Suprapubic skin (tissue), 4 donors: ENCODE results near the gene CEP170B. TPM values are rescaled to one million over a fixed set of nuclear protein-coding genes. Genes with fewer than 3 reads are reported as not detected.

ENCODE experiments used
- DNase-seq, 2 donors: peaks; one replicate each; pipeline ENCODE4 v3.0.0-alpha.2; 2019; ENCODE audit warnings: low spot score in 2 of 2
- H3K27ac ChIP-seq: fragments of 200-600 bp; sonication (generic); one replicate; pipeline ENCODE4 v1.5.1; 2019
- H3K27me3 ChIP-seq: fragments of 200-600 bp; sonication (generic); one replicate; pipeline ENCODE4 v1.5.1; 2019
- H3K36me3 ChIP-seq: fragments of 200-600 bp; sonication (generic); one replicate; pipeline ENCODE4 v1.5.1; 2019
- H3K4me1 ChIP-seq: fragments of 200-600 bp; sonication (generic); one replicate; pipeline ENCODE4 v1.5.1; 2019
- H3K4me3 ChIP-seq: fragments of 200-600 bp; sonication (generic); one replicate; pipeline ENCODE4 v1.5.1; 2019; ENCODE audit warnings: mild to moderate bottlenecking
- H3K9me3 ChIP-seq: fragments of 200-600 bp; sonication (generic); one replicate; pipeline ENCODE4 v1.5.1; 2019
- CTCF ChIP-seq, 2 donors: fragments of 200-600 bp in 1 of 2; fragments of 450-650 bp in 1 of 2; sonication (generic) in 1 of 2; IDR thresholded peaks; one replicate each; pipeline ENCODE4 v1.5.1; 2016 to 2019; ENCODE audit warnings: antibody characterized with exemption in 2 of 2, mild to moderate bottlenecking in 1 of 2, moderate library complexity in 1 of 2
- EP300 ChIP-seq: sonication (generic); formaldehyde crosslinking; IDR thresholded peaks from one replicate; pipeline ENCODE4 v1.6.1; 2017; ENCODE audit warnings: antibody characterized with exemption
- POLR2A ChIP-seq, 2 donors: fragments of 450-650 bp; IDR thresholded peaks; one replicate each; pipeline ENCODE4 v1.6.1; 2017; ENCODE audit warnings: antibody characterized with exemption in 2 of 2, mild to moderate bottlenecking in 2 of 2, moderate library complexity in 2 of 2
- POLR2AphosphoS5 ChIP-seq, 3 donors: sonication (generic); formaldehyde crosslinking; IDR thresholded peaks; one replicate each; pipeline ENCODE4 v1.6.1; 2017; ENCODE audit warnings: antibody characterized with exemption in 3 of 3
- WGBS: methylation state at CpG from one replicate; pipeline ENCODE4 v1.1.5; 2018; 5-methylcytosine and 5-hydroxymethylcytosine counted together
- total RNA-seq, 4 donors: library from RNA; depleted of rRNA; stranded (reverse); fragments of >200 nt; gene quantifications; one replicate each; pipeline ENCODE4 v1.1.0, GENCODE V29; 2016

CEP170B gene
- total RNA-seq, 4 donors from 2014 or later, result 53.3 to 70.1 (median 60.4) TPM

DNA sequence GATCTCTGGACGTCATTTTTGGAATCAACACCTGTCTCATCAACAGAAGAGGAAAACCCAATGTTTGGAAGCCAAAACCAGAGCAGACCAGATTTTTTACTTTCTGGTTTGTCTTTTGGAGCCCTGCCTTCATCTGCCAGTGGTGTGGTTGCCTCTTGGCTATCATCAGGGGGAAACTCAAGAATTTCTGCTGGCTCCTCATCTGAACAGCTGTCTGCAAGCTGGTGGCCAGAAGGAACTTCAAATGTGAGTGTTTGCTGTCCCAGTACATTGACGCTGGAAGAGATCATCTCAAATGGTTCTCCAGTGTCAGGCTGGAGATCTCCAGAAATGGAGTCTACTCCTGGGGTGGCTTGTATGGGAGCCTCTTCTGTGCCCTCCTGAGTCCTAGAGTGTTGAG is 73.4 kb downstream of the CEP170B start:
- Histone ChIP-seq H3K27ac (no peak overlapping the region), H3K27me3 (no peaks in the 10 kb centered on the region), H3K4me1 (peaks cover 14% of the 10 kb centered on the region), H3K4me3 (no peak overlapping the region), H3K9me3 (no peaks in the 10 kb centered on the region), H3K36me3 (peaks cover 53% of the 10 kb centered on the region)
- no peak for TF ChIP-seq POLR2A (IDR thresholded peaks at IDR 0.05)
- no peak for TF ChIP-seq POLR2AphosphoS5 (IDR thresholded peaks at IDR 0.05)
- no peak for TF ChIP-seq EP300
- TF ChIP-seq CTCF (IDR thresholded peaks at IDR 0.05), result no peak
- WGBS, result 49% methylated on average over 2 of the region's 2 CpGs
- no peak for DNase-seq

- no peaks in the 10 kb centered on the region for H3K27me3 ChIP-seq
- H3K36me3 ChIP-seq, result peaks cover 59% of the 10 kb centered on the region
- TF ChIP-seq CTCF (IDR thresholded peaks at IDR 0.05) (no peak), POLR2AphosphoS5 (IDR thresholded peaks at IDR 0.05) (no peak), POLR2A (IDR thresholded peaks at IDR 0.05) (no peak), EP300 (no peak)
- peaks cover 9% of the 10 kb centered on the region for H3K4me1 ChIP-seq
- 89% methylated on average over 1 of the region's 1 CpG for WGBS
- no peaks in the 10 kb centered on the region for H3K9me3 ChIP-seq
- no peak overlapping the region for H3K4me3 ChIP-seq
- H3K27ac ChIP-seq, result no peak overlapping the region
- no peak for DNase-seq
These were observed 73.9 kb downstream of the CEP170B start for GRCh38 chr14:104938960-104939359.

GRCh38 chr14:104939666-104940410 is 74.8 kb downstream of the CEP170B start:
- H3K27ac ChIP-seq, result no peak overlapping the region
- H3K27me3 ChIP-seq, result no peaks in the 10 kb centered on the region
- H3K4me1 ChIP-seq, result peaks cover under 1% of the 10 kb centered on the region
- no peak overlapping the region for H3K4me3 ChIP-seq
- peaks cover 67% of the 10 kb centered on the region for H3K36me3 ChIP-seq
- 75% methylated on average over 10 of the region's 11 CpGs for WGBS
- no peak for TF ChIP-seq CTCF (IDR thresholded peaks at IDR 0.05)
- TF ChIP-seq POLR2AphosphoS5 (IDR thresholded peaks at IDR 0.05), result no peak
- TF ChIP-seq EP300, result no peak
- no peak for TF ChIP-seq POLR2A (IDR thresholded peaks at IDR 0.05)
- no peaks in the 10 kb centered on the region for H3K9me3 ChIP-seq
- DNase-seq, result peak; percentile 65 to 68

DNA sequence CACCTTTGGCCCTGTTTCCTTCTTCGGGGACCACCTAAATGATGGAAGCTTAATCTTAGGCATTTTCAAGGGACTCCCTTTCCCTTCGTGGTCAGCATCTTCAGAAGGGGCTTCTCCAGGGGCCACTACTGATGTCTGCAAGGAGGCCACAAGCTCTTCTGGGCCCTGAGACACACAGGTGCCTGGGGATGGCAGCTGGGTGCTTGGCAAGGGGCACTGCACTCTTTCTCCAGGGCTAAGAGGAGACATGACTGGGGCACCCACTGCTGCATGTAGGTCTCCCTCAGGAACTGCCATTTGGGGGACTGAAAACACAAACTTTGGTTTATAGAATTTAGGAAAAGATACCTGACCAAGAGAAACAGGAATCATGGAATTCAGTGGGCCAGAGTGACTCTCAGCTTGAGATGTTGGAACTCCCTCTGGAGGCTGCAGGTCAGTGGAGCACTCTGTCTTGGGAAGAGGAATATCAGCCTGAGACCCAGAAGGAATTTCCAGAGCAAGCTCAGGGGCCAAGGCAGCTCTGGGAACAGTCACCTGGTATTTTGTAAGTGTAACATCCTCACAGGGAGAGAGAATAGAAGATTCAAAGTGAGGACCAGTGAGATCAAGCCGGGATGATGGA is 75.6 kb downstream of the CEP170B start:
- no peak for TF ChIP-seq POLR2AphosphoS5 (IDR thresholded peaks at IDR 0.05)
- TF ChIP-seq EP300, result no peak
- TF ChIP-seq CTCF (IDR thresholded peaks at IDR 0.05), result no peak
- no peak for TF ChIP-seq POLR2A (IDR thresholded peaks at IDR 0.05)
- 71% methylated on average over 2 of the region's 3 CpGs for WGBS
- Histone ChIP-seq H3K4me3 (no peak overlapping the region), H3K4me1 (no peaks in the 10 kb centered on the region), H3K9me3 (no peaks in the 10 kb centered on the region), H3K27me3 (no peaks in the 10 kb centered on the region), H3K27ac (no peak overlapping the region), H3K36me3 (peaks cover 75% of the 10 kb centered on the region)
- DNase-seq, result peak in 1 of 2 donors; percentile 22
